HFF-Myc (cell line): ENCODE data around the gene LANCL2.

Experiments used
- DNase-seq: peaks from one replicate; pipeline ENCODE4 v3.0.0-alpha.2; 2011; ENCODE audit warnings: low read depth; ENCODE audit errors: extremely low read depth
- H3K4me3 ChIP-seq: replicated peaks from 2 replicates; pipeline ENCODE4 v1.5.1; 2011; ENCODE audit warnings: low read depth, mild to moderate bottlenecking, control low read depth, low read length
- TF ChIP-seq, protein P1 (sequence below): IDR thresholded peaks from 2 replicates; pipeline ENCODE4 v1.5.1; 2012; ENCODE audit warnings: mild to moderate bottlenecking, low read depth, low read length, control low read depth; ENCODE audit errors: missing control alignments

The LANCL2 gene

DNA sequence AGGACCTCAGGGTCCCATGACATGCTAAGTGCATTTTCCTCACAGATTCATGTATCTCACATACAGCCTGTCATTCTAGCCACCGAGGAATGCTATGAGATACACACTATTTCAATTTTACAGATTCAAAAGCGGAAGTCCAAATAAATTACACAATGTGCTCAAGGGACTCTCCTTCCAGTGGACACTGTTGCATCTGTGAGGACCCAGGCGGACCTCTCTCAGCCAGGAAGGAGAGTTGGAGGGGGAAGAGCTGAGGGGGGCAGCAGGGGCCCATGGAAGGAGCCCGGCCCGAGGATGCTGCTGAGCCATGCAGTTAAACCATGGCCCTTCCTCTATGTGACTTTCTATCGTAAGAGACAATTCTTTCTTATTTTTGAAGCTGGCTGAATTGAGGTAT is 113.6 kb downstream of the LANCL2 start:
- TF ChIP-seq, protein P1, sequence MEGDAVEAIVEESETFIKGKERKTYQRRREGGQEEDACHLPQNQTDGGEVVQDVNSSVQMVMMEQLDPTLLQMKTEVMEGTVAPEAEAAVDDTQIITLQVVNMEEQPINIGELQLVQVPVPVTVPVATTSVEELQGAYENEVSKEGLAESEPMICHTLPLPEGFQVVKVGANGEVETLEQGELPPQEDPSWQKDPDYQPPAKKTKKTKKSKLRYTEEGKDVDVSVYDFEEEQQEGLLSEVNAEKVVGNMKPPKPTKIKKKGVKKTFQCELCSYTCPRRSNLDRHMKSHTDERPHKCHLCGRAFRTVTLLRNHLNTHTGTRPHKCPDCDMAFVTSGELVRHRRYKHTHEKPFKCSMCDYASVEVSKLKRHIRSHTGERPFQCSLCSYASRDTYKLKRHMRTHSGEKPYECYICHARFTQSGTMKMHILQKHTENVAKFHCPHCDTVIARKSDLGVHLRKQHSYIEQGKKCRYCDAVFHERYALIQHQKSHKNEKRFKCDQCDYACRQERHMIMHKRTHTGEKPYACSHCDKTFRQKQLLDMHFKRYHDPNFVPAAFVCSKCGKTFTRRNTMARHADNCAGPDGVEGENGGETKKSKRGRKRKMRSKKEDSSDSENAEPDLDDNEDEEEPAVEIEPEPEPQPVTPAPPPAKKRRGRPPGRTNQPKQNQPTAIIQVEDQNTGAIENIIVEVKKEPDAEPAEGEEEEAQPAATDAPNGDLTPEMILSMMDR, result no peak
- no peak overlapping the region for H3K4me3 ChIP-seq
- DNase-seq, result no peak

DNA sequence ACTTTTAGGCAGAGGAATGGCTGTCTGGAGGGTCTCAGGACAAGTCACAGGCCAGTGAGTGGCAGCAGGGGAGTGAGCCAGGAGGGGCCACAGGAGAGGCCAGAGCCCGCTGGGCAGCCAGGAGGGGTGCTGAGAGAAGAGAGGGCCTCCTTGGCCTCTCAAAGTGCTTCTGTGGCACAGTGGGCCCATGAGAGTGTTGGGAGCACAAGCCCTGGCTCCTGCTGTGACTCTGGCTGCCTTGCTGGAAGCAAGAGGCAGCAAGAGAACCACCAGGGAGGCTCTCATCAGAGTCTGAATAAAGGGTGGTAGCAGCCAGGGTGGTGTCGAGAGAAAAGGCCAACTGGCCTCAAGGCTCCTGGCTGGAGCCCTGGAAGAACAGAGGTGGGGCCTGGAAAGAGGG is 116.0 kb downstream of the LANCL2 start:
- TF ChIP-seq, protein P1, result no peak
- H3K4me3 ChIP-seq, result no peak overlapping the region
- no peak for DNase-seq

DNA sequence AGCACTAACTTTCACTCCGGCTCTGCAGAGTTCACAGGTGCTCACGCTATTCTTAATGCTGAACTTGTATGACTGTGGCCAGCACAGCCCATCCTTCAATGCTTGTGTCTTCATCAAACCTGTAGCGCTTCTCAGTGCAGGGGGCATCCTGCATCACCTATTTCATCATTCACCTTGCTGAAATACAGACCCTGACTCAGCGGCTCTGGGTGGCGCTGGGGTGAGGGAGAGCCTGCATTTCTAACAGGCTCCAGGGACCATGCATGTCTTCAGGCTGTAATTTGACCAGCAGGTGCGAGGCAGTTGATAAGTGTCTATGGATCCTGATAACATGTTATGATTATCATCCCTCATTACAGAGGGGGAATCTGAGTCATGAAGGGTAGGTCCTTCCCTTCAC is 117.9 kb downstream of the LANCL2 start:
- TF ChIP-seq, protein P1, result no peak
- H3K4me3 ChIP-seq, result no peak overlapping the region
- no peak for DNase-seq
